CD4-positive, alpha-beta T cell treated with Interleukin-6 for 4 hours (primary cell): Measurements from ENCODE around the gene NTNG1.
"Not testable (repeated sequence)": the region's sequence is repeated elsewhere in the genome, so short reads cannot be mapped to it uniquely, and the experiment has no call there.

Experiments used
- DNase-seq: peaks from one replicate; pipeline ENCODE4 v3.0.0-alpha.2; 2020; ENCODE audit warnings: mixed read lengths

The NTNG1 gene

GRCh38 chr1:107140703-107141490 is at the start of gene NTNG1:
TSS of gene NTNG1 (plus strand) at chr1:107141039.
- DNase-seq = no peak

DNA sequence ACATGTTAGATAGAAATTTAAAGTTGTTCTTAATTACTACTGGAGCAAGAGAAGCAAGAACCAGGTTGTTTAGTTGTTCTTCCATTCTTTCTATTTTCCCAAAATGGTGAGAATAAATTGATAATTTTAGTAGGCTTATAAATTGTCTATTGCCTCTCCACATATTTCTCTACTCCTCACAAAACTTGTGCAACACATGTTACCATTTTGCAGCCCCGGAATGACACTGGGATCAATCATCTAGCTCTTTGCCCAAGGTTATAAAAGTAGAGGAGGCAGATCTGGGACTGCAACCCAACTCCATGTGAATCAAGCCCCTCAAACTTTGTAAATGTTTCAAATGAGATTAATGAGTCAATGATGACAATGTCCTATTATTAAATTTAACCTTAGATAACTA is 49.4 kb upstream of the NTNG1 start:
- no peak for DNase-seq

DNA sequence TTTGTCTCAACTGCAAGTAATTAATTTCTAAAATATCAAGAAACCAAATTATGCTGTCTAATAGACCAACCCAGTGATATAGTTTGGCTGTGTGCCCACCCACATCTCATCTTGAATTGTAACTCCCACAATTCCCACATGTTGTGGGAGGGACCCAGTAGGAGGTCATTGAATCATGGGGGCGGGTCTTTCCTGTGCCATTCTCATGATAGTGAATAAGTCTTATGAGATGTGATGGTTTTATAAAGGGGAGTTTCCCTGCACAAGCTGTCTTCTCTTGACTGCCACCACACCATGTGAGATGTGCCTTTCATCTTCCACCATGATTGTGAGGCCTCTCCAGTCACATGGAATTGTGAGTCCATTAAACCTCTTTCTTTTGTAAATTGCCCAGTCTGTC is 47.4 kb upstream of the NTNG1 start:
- not testable (repeated sequence) for DNase-seq

GRCh38 chr1:107095647-107096046 is 45.2 kb upstream of the NTNG1 start:
- no peak for DNase-seq

- DNase-seq = no peak
Observed at GRCh38 chr1:107096690-107097089, 44.1 kb upstream of the NTNG1 start.

- no peak for DNase-seq
Observed at GRCh38 chr1:107098961-107099360, 41.9 kb upstream of the NTNG1 start.

DNA sequence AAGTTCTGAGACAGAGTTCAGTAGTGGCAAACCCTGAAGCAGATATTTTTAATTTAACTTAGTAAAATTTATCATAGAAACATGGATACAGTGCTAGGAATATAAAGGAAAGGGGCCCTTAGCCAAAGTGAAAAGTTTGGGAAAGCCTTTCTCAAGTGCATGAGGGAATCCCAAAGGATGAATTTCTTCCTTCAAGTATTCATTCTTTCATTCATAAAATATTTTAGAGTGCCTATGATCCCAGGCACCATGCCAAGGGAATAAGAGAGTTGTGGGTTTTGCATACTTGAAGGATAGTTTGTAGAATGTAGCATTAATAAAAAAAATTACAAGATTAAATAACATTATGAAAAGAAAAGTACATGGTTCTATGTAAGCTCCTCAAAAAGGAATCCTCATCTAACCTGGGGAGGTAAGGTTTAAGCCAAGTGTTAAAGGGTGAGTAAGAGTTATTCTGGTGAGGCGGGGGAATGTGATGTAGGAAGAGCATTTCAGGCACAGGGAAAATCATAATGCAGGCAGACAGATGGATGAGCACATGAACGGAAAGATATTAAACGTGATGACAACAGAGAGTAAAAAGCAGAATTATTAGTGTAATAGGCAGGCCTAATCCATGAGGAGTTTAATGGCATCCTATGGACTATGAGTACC is 40.4 kb upstream of the NTNG1 start:
- DNase-seq = no peak

GRCh38 chr1:107105914-107106313 is 34.9 kb upstream of the NTNG1 start:
- DNase-seq = no peak

- no peak for DNase-seq
Observed at GRCh38 chr1:107110326-107110725, 30.5 kb upstream of the NTNG1 start.

GRCh38 chr1:107116306-107116790 is 24.5 kb upstream of the NTNG1 start:
- DNase-seq = no peak

DNA sequence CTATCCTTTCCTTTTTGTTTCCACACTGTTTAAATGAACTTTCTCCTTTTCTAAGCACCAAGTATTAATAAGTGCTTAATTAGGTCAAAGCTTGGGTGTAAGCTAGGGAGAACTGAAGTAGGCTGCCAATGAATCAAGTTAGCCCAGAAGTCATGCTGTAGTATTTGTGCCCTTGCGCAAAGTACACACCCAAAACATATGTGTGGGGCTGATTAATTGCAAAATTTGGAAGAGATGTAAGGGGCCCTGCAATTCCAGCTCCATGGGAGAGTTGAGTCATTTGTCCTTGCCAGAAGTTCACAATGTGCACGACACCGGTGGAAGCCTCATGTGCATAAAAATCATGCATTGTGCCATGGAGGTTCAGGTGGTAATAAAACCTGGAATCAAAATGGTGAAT is 18.6 kb upstream of the NTNG1 start:
- no peak for DNase-seq

GRCh38 chr1:107123741-107124140 is 17.1 kb upstream of the NTNG1 start:
- DNase-seq = no peak

DNA sequence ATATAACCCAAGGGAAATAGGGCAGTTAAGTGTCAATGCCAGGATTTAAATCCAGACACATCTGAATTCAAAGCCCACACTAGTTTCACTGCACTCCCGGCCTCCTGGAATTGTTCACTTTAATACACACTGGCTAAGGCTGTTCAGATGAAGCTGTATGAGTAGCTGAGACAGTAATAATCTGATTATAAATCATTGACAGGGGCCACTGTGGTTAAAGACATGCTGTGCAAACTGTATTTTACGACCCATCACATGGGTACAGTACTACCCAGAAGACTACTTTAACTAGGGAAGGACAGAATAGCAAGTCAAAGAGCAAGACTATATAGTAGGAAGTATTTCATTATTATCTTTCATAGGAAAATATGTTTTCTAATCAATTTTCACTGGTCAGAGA is 16.1 kb upstream of the NTNG1 start:
- no peak for DNase-seq

DNA sequence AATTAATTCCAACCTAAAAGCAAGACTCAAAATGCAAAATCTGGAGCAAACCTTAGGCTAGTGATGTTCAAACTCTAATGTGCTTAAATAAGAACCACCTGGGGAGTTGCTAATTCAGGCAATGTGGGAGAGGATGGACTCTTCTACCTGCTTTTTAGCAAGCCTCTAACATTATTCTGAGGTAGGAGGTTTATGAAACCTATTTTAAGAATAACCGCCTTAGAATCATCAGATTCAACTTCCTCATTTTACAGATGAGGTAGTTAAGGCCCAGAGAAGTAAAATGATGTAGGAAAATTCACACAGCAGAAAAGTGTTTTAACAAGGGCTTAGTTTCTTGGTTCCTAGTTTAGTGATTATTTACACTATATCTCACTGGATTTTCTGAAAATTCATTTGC is 8.6 kb upstream of the NTNG1 start:
- no peak for DNase-seq

DNA sequence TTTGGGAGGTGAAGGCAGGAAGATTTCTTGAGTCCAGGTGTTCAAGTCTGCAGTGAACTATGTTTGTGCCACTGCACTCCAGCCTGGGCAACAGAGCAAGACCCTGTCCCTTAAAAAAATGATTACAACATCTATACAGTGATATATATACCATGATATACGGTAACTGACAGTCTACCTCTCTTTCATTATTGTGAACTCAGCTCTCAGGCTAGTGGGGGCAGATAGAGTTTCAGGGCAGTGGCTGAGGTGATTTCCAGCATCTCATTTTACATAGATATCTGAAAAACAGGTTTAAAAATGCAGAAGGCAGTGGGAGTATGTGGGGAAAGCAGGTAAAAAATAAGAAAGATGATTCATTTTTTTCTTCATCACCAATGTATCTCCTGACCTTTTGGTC is 8.1 kb upstream of the NTNG1 start:
- DNase-seq = no peak

DNA sequence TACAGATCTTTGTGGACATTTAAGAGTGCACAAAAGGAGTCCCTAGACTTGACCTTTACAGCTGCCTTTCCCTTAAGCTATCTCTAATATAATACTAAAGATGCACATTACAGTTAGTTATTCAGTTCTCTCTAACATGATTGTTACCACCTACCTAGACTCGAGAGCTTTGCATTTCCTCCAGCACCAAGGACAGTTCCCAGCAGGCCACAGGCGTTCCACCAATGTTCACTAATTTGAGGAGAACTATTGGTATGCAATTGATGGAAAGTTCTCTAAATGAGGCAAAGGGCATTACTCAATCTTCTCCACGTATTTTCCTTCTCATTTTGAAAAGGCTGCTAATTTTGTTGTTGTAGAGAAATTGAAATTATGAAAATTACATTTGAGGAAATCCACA is 5.4 kb upstream of the NTNG1 start:
- DNase-seq = peak; percentile 8

DNA sequence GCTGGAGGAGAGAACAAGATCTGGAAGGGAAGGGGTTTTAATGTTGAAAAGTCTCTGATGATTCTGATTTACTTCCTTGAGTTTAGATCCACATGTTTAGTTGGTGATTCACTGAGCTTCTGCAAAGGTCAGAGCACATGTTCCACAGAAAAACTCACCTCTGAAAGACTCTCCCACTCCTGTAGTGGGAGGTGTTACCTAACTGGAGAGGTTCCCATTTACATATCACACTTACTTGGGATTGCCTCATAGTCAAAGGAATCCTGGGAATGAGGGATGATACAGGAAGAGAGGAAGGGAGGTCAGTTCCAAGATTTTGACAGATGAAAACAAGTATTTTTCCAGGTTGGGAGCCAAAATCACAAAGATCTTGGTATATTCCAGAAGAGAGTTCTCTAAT is 2.7 kb upstream of the NTNG1 start:
- no peak for DNase-seq

- DNase-seq = no peak
Observed at GRCh38 chr1:107138767-107139445, 1.9 kb upstream of the NTNG1 start.

DNA sequence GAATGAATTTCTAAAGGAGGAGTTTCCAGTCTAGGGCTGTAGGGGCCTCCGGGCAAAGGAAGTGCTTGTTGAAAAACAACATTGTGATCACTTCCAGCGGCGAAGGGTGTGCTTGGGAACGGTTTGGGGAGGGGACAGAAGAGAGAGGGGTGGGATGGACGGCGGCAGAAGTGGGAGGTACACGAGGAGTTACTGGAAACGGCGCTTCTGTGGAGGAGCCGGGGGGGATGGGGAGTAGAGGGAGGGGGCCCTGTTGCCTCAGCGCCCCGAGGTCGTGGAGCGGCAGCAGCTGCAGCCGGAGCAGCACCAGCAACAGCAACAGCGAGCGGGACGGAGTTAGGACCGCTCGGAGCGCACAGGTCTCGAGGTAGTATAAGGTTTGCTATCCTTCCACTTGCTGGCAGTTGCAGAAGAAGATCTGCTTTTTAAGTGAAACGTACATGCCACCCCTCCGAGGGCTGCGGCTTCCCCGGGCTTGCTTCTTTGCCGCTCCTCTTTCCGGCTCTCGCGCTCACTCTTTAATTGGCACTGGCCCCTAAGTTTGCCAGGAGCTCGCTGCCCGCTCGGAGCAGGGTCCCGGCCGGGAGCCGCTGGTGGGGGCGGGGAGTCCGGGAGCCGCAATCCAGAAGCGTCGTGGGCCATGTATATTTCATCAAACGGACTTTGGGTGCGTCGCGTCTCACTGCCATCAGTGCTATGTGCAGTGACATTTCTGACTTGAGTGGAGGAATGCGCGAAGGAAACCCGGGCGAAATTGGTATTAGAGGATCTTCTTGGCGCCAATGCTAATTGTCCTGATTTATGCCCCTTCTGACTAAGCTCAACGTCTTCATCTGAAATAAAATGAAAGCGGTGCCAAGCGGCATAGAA is 771 bp upstream of the NTNG1 start:
- DNase-seq = no peak

DNA sequence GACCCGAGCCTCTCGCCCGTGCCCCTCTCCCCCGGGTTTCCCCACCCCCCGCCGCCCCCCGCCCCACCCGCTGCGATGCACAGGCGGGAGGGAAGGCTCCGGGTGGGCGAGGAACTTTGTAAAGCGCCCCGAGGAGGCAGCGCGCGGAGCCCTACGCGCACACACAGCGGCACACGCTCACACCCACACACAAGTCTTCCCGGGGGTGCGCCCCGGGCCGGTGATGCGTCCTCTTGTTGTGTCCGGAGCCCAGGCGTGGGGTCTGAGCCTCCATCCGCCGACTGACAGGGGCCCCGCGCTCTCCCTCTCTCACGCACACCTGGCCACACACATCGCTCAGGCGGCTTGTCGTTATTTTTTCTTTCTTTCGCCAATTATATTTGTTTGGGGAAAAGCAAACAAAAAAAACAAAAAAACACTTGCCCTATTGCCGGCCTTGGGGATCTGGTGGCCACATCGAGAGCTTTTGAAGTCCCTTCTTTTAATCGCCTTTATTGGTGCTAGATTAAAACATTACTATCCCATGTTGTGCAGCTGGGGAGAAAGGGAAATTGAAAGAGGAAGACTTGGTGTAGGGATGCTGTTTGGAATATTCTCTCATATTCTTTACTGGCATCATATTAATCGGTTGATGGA is 770 bp downstream of the NTNG1 start:
- no peak for DNase-seq

- DNase-seq = no peak
Observed at GRCh38 chr1:107142140-107142542, 1.3 kb downstream of the NTNG1 start.

GRCh38 chr1:107142666-107143065 is 1.8 kb downstream of the NTNG1 start:
- no peak for DNase-seq
